ENCODE data around the gene ARSA. TPM values are rescaled to one million over a fixed set of nuclear protein-coding genes. Genes with fewer than 3 reads are reported as not detected.

ARSA gene
- total RNA-seq, 1 experiment from 2014 or later = 10.3 TPM

DNA sequence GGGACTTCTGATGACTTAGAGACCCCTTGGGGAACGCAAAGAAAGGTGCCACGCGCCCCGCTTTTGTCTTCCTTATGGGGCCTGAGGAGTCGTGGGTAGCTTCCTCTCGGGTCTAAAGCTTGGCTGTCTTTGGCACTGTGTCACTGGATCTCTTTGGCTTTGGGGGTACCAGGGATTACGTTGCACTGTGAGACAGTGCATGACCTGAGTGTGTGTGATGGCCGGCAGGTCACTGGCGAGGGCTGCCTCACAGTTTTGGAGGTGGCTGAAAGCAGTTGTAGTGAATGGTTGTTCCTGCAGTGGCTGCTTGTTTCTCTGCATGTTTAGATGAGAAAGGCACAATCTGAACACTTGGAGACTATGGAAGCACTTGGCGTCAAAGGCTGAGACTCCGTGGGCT is 5.8 kb upstream of the ARSA start:
- Histone ChIP-seq H3K4ac (ENCODE audit: low read depth, low read length) (no peak overlapping the region), H3K9me3 (ENCODE audit: control insufficient read depth, low read depth, low read length) (no peaks in the 10 kb centered on the region), H3K23ac (ENCODE audit: insufficient read length, low read depth, low read length) (no peak overlapping the region), H2BK20ac (ENCODE audit: low read depth, low read length, poor library complexity, severe bottlenecking) (no peak overlapping the region), H3K27ac (ENCODE audit: insufficient read length, low read depth, low read length) (no peak overlapping the region), H3K23me2 (ENCODE audit: insufficient read length, low read depth, low read length, poor library complexity, severe bottlenecking) (no peaks in the 10 kb centered on the region), H4K5ac (ENCODE audit: insufficient read length, low read depth, low read length) (no peak overlapping the region), H4K20me1 (ENCODE audit: control insufficient read depth, insufficient read depth, insufficient read length) (peaks cover under 1% of the 10 kb centered on the region), H2BK12ac (ENCODE audit: insufficient read length, low read depth, low read length) (no peak overlapping the region), H3K79me1 (ENCODE audit: insufficient read depth, low read depth, low read length, poor library complexity, severe bottlenecking) (no peaks in the 10 kb centered on the region), H3K4me2 (ENCODE audit: insufficient read depth, insufficient read length, low read length) (no peak overlapping the region), H2BK5ac (ENCODE audit: insufficient read length, low read length) (no peak overlapping the region), H2BK120ac (ENCODE audit: low read depth, low read length, poor library complexity, severe bottlenecking) (no peak overlapping the region), H3K14ac (ENCODE audit: insufficient read depth, low read length) (no peak overlapping the region; the same call in 1 of the 2 replicates), H3K27me3 (ENCODE audit: insufficient read depth, low read length) (peaks cover under 1% of the 10 kb centered on the region; the same call in 1 of the 2 replicates), H3K56ac (ENCODE audit: insufficient read length, low read depth, low read length) (no peak overlapping the region), H3T11ph (ENCODE audit: low read length) (no peak overlapping the region), H3K79me2 (ENCODE audit: insufficient read depth, low read length) (no peaks in the 10 kb centered on the region), H4K8ac (replicated peaks; ENCODE audit: insufficient read length, low read depth, low read length) (no peak overlapping the region), H2BK15ac (ENCODE audit: low read depth, low read length) (no peak overlapping the region; the same call in 1 of the 2 replicates), H4K91ac (ENCODE audit: insufficient read length, low read depth, low read length) (no peak overlapping the region), H3K9ac (ENCODE audit: extremely low read depth, insufficient read length, low read length) (no peak overlapping the region), H2AFZ (ENCODE audit: low read length) (no peak overlapping the region), H3K18ac (ENCODE audit: insufficient read length, low read depth, low read length) (no peak overlapping the region), H3K4me1 (ENCODE audit: insufficient read depth, low read length) (peaks cover under 1% of the 10 kb centered on the region; the same call in 1 of the 2 replicates), H2AK5ac (ENCODE audit: insufficient read length, low read length) (no peak overlapping the region)
- TF ChIP-seq, protein P1, sequence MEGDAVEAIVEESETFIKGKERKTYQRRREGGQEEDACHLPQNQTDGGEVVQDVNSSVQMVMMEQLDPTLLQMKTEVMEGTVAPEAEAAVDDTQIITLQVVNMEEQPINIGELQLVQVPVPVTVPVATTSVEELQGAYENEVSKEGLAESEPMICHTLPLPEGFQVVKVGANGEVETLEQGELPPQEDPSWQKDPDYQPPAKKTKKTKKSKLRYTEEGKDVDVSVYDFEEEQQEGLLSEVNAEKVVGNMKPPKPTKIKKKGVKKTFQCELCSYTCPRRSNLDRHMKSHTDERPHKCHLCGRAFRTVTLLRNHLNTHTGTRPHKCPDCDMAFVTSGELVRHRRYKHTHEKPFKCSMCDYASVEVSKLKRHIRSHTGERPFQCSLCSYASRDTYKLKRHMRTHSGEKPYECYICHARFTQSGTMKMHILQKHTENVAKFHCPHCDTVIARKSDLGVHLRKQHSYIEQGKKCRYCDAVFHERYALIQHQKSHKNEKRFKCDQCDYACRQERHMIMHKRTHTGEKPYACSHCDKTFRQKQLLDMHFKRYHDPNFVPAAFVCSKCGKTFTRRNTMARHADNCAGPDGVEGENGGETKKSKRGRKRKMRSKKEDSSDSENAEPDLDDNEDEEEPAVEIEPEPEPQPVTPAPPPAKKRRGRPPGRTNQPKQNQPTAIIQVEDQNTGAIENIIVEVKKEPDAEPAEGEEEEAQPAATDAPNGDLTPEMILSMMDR (conservative IDR thresholded peaks at IDR 0.05) = no peak
- Mint-ChIP-seq H3K9me3 (no peaks in the 10 kb centered on the region), H3K27me3 (ENCODE audit: low read depth) (peaks cover 32% of the 10 kb centered on the region), H3K4me1 (peaks cover 6 to 7% of the 10 kb centered on the region in 2 experiments), H3K27ac (no peak overlapping the region), H3K4me3 (no peak overlapping the region), H3K36me3 (ENCODE audit: insufficient read depth in 1 of 3, low read depth in 3 of 3) (no peaks in the 10 kb centered on the region; a peak in 1 of 7 replicates)
- no CpG with 5 or more reads among the region's 11 CpGs for WGBS (ENCODE audit: extremely low coverage, insufficient read length, low lambda C conversion rate)
- DNase-seq = no peak

All from H9 (cell line).